Mucosa of gallbladder (tissue), 1 donor: ENCODE measurements around the gene RERE. TPM values are rescaled to one million over a fixed set of nuclear protein-coding genes. Genes with fewer than 3 reads are reported as not detected.

Source experiments
- DNase-seq: peaks from one replicate; pipeline ENCODE4 v3.0.0-alpha.2; 2020; ENCODE audit warnings: low spot score
- total RNA-seq: library from RNA; stranded (reverse); gene quantifications from one replicate; pipeline ENCODE4 v1.2.1, GENCODE V29; 2021
- donor health status: DM: no; HTN: no; CAD: no.

The RERE gene
- total RNA-seq, 1 donor from 2014 or later: 134 TPM

DNA sequence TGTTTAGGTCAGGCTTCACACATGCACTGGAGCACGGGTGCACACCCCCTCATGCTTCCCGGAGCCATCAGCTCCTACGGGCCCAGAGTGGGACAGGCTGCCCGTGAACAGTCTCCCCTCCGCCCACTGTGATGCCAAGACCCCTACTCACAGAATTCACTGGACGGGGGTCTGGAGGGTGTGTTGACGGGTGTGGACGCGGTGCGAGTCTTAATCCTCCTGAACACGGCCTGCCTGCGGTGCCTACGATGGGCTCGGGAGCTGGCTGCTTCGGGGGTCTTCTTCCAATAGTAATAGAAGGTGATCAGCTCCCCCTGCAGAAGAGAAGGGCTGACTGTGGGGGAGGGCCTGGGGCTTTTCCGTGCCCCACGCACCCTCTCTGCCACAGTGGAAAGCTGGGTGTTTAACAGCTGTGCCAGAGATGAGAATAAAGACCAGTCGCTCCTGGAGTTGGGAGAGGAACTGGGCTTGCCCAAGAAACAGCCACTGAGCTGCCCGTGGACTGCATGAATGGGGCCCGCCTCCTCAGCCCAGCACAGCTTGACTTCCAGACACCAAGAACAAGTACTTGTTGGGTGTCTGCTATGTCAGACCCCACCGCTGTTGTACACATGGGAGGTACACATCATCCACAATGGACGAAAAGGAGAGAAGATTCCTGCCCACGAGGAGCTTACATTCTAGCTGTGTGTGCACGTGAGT lies 451.6 kb downstream of the RERE start:
- DNase-seq: no peak

DNA sequence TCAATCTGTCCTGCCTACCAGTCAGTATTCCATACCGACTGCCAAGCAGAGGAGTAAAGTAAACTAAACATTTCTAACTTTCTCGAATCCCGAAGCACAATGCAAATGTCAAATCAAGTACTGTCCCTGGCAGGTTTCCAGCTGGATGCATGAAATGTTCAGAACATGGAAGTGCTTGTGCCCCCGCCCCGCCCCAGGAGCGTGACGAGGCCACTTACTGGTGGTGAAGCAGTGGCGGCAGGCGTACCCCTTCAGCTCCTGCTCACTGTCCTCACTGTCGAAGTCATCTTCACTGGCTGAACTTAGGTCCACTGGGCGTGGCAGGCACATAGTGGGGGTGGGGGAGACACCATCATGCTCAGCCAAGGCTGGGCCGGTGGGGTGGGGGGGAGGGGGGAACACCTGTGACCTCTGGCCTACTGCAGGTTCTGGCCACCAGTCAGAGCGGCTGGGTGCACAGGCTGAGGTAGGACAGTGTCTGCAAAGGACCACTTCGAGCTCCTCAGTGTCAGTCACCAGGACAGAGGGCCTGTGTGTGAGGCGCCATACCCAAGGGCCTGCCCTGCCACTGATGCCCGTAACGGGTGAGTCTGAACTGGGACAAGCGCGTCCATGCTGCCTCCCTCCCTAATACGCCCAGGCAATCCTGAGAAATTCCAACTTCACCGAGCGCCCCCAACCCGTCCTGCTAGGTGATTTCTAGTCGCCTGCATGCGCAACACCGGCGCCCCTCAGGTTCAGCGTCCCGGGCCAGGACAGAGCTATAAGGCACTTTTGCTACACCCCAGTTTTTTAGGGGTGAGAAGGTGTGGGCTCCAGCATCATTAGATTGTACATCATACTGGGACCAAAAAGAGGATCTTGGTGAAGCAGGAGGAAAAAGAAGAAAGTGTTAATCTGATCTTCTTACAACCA lies 452.7 kb downstream of the RERE start:
- DNase-seq: no peak

DNA sequence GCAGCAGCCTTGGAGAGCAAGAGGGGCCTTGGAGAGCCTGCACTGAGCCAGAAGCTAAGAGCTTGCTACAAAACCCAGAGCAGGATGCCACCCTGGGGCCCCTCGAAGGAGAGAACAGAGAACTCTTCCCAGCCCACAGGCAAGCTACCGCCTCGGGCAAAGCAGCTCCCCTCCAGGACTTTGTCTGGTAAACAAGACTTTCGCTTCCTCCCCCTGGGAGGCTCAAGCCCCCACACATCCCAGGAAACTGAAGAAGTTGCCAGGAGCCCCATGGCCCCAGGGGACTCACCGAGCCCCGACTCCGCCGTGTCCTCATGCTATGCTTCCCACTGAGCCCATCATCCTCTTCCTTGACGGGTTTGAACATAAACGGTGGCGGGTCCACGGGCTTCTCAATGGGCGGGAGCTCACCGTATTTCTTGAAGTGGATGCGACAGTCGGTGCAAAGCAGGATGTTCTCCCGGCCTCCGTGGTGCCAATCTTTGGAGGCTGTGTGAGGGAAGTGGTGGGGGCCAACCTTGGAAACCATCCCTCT lies 453.6 kb downstream of the RERE start:
- no peak for DNase-seq

DNA sequence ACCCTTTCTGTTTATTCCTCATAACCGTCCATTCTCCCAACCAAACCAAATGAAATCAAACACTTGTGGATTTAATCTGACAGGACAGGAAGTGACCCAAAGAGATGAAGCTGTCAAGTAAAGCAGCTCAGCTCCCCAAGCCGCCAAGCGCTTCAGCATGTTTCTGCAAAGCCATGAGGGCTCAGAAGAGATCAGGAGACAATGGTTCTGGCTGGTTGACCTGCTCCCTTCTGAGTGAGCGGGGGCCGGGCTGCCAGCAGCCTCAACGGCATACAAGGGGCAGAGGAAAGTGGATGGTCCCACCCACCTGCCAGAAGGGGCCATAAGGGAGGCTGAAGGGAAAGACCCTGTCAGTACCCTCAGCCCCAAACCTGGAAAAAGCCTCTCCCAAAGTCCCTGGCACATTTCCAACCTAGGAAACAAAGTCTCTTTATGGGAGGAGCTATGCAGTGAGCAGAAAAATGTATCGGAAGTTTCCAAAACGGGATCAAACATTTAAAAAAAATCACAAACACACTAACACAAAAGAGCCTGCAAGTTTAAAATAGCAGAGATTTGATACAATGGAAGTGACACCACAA lies 454.2 kb downstream of the RERE start:
- DNase-seq: no peak

DNA sequence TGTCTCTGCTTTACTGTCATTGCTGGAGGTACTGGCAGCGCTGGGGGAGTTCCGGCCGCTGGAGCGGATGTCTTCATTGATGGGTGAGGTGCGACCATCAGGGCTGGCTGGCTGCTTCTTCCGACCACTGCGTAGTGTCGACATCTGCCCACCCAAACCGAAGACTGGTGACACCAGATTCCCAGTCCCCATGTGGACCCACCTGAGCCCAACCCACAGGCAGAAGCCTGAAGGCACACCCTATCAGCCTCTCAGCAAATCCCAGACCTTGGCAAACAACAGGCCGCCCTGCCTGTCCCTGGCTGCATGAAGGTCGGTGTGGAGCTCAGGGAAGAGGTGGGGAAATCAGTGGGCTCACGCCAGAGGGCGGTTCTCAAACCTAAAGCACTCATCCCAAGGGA lies 454.7 kb downstream of the RERE start:
- DNase-seq: no peak

DNA sequence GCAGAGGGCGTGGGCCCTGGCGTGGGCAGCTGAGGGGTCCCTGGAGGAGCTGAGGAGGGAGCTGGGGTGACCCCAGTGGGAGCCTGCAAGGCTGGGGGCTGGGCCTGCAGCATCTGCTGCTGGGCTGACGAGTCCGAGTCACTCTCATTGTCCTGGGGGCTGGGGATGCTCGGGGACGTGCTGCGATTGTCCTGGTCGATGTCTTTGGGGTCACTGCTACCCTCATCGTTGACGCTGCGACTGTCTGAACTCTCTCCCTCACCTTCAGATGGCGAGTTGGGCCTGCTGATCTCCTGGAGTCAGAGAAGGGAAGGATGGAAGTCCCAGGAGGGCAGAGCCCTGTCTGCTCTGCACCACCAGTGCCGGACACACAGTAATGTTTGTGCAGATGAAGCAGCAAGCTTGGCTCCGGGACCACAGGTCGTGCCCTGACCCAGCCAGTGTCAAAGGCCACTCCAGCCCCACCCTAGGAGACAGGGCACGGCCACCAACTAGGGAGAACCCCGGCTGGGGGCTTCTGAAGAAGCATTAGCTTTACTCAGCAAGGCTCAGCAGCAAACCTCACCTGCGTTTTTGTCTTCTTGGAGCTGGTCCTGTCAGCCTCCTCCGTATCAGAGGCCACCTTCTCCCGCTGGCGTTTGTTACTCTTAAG lies 456.1 kb downstream of the RERE start:
- no peak for DNase-seq

DNA sequence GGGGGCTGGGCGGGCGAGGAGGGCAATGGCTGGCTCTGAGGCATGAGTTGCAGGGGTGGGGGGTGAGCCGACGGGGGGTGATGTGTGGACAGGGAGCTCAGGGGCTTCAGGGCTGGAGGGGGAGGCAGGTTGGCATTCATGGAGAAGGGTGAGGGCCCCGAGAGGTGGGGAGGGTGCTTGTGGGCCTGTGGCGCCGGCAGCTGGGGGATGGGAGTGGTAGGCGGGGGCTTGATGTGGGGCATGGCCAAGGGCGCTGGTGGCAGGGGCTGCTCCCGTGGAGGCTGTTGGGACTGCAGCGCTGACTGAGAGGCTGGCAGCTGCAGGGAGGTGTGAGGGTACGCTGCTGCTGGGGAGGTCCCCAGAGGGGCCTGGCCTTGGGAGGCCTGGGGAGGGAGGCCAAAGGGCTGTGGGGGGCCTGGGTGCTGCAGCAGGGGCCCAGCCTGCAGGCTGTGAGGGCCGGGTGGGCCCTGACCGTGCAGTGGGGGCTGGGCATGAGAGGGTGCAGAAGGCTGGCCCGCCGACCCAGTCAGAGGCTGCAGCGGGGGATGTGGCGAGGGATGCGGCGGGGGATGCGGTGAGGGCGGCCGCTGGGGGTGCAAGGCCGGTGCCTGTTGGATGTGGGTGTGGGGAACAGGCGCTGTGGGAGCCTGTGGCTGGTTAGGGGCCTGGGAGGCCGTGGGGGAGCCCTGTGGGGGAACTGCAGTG lies 456.8 kb downstream of the RERE start:
- DNase-seq: no peak

DNA sequence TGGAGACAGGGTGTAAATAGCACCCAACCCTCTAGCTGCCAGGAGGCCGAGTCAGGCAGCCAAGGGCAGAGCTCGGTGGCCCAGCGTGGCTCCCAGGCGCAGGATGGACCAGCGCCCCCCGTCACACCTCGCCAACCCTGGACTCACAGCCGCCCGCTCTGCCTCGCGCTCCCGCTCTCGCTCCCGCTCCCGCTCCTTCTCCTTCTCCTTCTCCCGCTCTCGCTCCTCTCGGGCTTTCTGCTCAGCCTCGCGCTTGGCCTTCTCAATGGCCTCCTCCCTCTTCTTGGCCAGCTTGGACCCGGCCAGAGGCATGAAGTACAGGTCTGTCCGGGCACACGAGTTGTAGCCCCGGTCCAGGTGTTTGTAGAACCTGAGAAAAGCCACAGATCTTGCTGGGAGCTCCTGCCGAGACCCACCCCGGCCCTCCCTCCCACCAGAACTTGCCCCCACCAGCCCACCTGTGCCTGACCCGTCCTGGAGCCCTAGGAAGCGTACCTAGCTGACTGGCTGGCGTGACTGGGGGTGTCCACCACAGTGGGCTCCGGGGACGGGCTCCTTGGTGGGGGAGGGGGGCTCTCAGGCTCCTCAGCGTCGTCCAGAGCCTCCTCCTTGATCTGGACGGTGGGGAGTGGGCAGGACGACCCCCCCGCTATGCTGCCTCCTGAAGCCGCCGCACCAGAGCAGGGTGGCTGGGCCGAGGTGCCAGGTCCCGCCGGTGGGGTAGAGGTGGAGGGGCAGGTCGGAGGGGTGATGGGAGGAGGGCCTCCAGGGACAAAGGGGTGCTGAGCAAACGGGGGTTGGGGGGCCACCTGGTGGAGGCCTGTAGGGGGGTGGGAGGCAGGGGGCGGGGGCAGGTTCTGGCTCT lies 457.6 kb downstream of the RERE start:
- no peak for DNase-seq

DNA sequence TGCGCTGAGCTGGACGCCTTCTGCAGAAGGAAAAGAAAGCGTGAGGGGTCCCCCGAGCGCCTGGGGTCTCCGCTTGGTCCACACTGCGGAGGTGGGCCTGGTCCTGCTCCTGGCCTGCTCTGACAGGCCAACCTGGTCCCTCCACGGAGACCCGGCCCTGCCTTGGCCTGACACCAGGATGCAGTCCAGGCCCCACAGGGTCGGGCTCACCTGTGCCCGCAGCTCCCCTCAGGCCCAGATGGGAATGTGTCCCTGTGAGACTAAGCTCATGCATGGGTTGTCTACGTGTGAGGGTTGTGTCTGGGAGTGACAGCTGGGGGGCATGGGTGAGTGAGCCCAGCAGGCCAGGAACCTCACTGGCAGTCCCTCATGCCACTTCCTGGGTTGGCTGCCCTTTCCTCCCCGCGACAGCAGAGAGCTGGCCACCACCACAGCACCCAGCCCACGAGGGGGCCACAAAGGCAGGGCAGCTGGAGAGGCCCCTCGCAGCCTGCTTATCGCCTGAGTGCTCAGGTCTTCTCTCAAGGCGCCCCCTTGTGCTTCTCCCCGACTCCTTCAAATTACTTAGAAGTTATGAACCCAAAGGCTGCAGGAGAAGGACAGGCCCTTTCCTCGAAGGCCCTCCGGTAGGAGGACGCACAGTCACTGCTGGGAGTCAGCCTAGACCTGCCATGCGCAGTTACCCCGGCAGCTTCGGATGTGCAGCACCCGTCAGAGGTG lies 458.4 kb downstream of the RERE start:
- no peak for DNase-seq

DNA sequence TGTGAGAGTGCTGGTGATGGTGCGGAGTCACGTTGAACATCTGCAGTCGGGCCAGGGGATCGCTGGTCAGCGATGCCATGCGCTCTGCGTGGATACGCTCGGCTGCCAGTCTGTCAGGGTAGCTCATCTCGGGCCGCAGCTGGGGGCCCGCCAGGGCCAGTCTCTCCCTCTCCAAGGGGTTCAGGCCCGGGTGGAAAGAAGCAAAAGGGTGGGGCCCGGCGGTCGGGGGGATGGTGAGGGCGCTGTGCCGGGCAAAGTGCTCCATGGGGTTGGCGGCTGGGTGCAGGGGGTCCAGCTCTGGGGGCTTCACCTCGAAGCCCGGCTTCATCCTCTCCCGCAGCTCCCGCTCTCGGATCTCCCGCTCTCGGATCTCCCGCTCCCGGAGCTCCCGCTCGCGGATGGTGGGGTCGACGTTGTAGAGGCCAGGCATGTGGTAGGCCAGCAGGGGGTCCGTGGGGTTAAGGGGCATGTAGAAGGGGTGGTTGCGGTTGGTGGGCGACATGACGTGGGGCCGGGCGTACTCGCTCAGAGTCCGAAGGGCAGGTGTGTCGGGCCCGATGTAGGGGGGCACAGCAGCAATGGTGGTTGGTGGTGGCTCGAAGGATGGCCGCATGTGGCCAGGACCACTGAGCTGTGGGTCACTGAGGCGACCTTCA lies 459.1 kb downstream of the RERE start:
- DNase-seq: no peak

DNA sequence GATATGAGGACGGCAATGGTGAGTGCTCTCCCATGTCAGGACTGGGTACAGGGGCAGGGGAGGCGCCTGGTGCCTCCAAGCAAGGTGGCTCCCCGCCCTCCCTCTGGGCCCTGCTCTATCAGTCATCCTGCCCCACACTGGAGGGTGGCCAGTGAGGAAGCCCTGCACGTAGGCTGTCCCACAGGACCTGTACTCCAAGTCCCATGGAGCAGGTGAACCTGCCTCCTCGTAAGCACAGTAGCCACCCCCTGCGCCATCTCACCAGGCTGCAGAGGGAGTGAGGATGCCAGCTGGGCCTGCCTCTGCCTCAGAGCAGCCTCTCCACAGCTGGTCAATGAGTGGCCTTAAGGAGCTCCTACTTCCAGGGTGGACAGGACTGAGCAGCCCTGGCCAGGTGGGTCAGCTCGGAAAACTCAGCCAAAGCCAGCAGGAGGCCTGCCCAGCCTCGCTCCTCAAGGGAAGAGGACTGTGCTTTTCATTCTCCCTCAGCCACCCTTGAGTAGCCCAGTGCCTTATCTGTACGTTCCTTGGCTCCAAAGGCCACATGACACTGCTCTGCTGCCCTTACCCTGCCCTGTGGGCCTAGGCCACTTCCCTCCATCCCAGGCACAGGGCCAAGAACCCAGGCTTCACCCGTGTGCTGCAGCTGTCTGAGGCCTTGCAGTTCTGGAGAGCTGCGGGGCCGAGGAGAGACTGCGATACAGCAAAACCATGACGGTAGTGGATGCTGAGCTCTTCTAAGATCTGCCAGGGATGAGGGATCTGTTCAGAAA lies 459.9 kb downstream of the RERE start:
- no peak for DNase-seq

DNA sequence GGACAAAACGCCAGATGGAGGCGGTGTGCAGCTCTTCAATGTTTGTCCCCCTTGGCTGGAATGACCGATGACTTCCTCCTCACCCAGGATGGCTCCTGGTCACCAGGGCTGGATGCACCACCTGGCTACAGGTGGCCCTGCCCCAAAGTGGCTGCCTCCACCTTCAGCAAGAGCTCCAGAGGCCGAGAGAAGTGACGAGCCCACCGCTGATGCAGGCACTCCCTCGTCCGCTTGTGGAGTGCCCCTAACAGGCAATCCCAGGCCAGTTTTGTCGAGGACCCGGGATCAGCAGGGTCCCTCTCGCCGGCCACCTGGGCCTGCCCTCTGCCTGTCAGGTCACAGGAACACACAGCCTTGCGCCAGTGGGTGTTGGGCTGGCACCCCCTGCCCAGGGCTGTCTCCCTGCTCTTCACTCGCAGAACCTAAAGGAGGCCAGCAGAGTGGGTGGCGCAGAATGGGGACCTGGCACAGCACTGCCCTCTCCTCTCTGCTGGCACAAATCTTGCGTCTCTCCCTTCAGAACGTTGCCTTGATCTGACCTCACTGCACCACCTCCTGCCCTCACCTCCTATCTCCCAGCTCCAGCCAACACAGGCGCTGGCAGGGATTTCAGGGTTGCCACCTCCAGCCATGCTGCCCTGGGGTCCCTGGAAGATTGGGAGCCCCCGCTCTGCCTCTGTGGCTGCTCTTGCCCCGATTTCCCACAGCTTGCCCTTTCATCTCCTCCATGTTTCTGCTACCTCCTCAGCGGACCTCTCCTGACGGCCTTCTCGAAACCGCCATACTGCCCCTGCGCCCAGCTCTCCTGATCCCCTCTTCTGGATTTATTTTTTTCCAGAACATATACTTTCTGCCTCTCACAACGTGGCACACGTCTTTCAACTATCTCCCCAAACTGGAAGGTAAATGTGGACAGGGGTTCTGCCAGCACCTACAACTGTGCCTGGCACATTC lies 460.9 kb downstream of the RERE start:
- no peak for DNase-seq

DNA sequence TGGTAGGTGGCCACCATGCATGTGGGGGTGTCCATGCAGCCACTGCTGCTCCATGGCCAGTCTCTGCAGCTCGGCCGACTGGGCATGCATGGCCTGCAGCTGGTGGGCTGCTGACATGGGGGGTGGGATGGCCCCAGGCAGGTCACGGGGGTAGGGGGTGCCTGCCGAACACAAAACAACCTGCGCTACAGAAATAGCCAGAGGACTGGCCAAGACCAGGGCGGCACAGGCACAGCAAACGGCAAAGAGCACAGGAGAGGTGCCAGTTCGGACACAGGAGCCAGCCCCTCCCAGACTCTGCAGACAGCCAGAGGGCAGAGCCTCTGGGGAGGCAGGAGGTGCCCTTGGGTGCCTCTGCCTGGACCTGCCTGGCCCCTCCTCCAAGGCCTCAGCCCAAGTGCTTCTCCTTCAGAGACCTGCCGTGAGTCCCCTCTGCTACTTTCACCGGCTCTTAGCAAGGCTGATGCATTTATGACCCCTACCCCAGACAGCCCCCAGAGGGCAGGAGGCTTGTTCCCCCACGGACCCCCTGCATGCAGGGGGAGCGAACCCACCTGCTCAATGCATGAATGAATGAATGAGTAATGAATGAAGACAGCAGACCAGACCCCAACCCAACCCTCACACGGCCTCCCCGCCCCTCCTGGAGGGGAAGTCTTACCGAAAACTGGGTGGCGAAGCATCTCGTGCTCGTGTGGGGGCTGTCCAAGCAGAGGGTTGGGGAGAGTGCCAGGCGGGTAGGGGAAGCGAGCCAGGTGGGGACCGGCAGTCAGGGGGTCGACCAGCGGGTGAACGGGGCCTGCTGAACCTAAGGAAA lies 461.8 kb downstream of the RERE start:
- no peak for DNase-seq

DNA sequence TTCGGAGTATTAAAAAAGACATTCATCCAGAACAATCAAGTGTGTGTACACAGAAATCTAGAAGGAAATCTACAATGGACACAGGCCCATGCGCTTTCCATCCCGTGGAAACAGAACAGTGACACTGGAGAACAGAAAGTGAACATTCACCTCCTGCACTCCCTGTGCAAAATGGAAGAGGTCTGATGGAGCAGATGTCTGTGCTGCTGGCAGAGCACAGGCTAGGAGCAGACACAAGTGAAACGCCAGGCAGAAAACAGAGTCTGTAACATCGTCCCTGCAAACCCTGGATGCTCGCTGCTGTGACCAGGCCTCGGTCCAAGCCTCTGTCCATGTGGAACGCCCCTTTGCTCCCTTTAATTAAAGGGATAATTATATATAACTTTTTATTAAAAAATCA lies 463.4 kb downstream of the RERE start:
- DNase-seq: no peak

DNA sequence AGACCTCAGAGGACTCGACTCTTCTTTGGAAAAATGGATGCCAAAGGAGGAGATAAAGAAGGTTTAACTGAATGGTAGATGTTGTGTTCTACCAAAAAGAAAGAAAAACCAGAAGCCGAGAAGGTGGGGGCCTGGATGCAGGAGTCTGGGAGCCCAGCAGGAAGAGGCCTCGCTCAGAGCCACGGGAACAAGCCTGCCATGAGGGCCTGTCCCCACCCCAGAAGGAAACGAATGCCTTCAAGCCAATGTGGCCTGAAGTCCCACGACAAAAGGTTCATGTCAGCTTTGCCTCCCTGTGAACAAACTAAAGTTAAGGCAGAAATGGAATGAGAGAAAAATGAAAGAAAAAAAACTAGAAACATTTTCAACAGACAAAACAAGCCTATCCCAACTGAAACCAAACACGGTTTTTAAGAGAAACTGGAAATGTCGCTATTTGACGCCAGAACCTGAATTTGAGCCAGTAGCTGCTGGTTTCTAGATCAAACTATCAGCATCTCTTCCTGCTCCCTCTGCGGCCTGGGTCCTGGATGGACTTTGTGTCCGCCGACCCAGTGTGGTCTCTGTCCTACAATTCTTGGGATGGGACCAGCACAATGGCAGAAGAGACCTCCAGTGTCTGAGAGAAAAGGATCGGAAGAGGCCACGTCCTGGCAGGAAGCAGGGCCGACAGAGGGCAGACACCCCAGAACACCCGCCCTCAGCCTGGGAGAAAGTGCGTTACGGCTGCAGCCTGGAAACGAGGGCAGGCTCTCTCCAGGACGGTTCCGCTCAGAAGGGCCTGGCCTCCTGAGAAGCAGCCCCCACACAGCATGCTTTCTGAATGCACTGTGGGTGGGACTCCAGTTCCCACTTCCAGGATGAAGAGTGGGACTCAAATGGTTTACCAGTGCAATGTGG lies 464.3 kb downstream of the RERE start:
- no peak for DNase-seq
